SU-DHL-6 (cell line): ENCODE measurements around the gene DIP2C.

Experiments used
- H2AFZ ChIP-seq: fragments of 200-600 bp; sonication (generic); 2 replicates; pipeline ENCODE4 v1.6.1; 2014; ENCODE audit warnings: low read depth, mild to moderate bottlenecking, moderate library complexity, mixed read lengths, antibody characterized with exemption, low read length; ENCODE audit not compliant: severe bottlenecking
- H3F3A ChIP-seq: fragments of 200-600 bp; shearing (Covaris generic); 2 replicates; pipeline ENCODE4 v1.6.0; 2016; ENCODE audit warnings: antibody characterized with exemption, mild to moderate bottlenecking; ENCODE audit not compliant: insufficient read depth
- H3K27ac ChIP-seq: fragments of 200-600 bp; sonication (generic); 2 replicates; pipeline ENCODE4 v1.5.1; 2016; ENCODE audit warnings: low read depth, mild to moderate bottlenecking, low read length, moderate library complexity, mixed read lengths
- H3K27me3 ChIP-seq: fragments of 200-600 bp; sonication (generic), shearing (Covaris generic); 2 replicates; pipeline ENCODE4 v1.6.0; 2014; ENCODE audit warnings: mild to moderate bottlenecking, low read length
- H3K36me3 ChIP-seq: fragments of 200-600 bp; sonication (generic); 2 replicates; pipeline ENCODE4 v1.6.1; 2014; ENCODE audit warnings: mild to moderate bottlenecking, low read length, mixed read lengths
- H3K4me2 ChIP-seq: fragments of 300-600, 200-600 bp; shearing (Covaris generic), sonication (generic); 2 replicates; pipeline ENCODE4 v1.6.0; 2014; ENCODE audit warnings: low read length, low read depth, mild to moderate bottlenecking; ENCODE audit not compliant: poor library complexity, severe bottlenecking
- H3K4me3 ChIP-seq: fragments of 200-600 bp; sonication (generic); 2 replicates; pipeline ENCODE4 v1.5.1; 2014; ENCODE audit warnings: antibody characterized with exemption, low read length, mild to moderate bottlenecking, mixed read lengths; ENCODE audit not compliant: insufficient read depth, poor library complexity, severe bottlenecking
- H3K79me2 ChIP-seq: fragments of 200-600 bp; sonication (generic); 2 replicates; pipeline ENCODE4 v1.6.1; 2014; ENCODE audit warnings: mild to moderate bottlenecking, low read length, moderate library complexity; ENCODE audit not compliant: insufficient read depth
- H3K9ac ChIP-seq: fragments of 200-600 bp; sonication (generic); 2 replicates; pipeline ENCODE4 v1.7.0; 2014; ENCODE audit warnings: mild to moderate bottlenecking, low read length
- H3K9me2 ChIP-seq: fragments of 200-600 bp; sonication (generic); replicated peaks from 2 replicates; pipeline ENCODE4 v1.6.1; 2014; ENCODE audit warnings: low read length; ENCODE audit not compliant: insufficient read depth
- H3K9me3 ChIP-seq: fragments of 200-600 bp; sonication (generic); 2 replicates; pipeline ENCODE4 v1.6.1; 2014; ENCODE audit warnings: low read length, mixed read lengths; ENCODE audit not compliant: insufficient read depth
- H4K20me1 ChIP-seq: fragments of 200-600 bp; sonication (generic); 2 replicates; pipeline ENCODE4 v1.6.1; 2014; ENCODE audit warnings: low read depth, mild to moderate bottlenecking, antibody characterized with exemption, low read length, moderate library complexity, mixed read lengths
- EZH2phosphoT487 ChIP-seq: fragments of 200-600 bp; sonication (generic), shearing (Covaris generic); conservative IDR thresholded peaks from 2 replicates; pipeline ENCODE4 v1.6.1; 2018; ENCODE audit warnings: mild to moderate bottlenecking, antibody characterized with exemption, low read length, moderate library complexity, mixed read lengths
- TF ChIP-seq, protein P1 (sequence below): fragments of 200-600 bp; sonication (generic); IDR thresholded peaks from one replicate; pipeline ENCODE4 v1.5.1; 2017; ENCODE audit warnings: antibody characterized with exemption, mild to moderate bottlenecking, low read length, moderate library complexity; ENCODE audit not compliant: insufficient read depth, poor library complexity, severe bottlenecking

DIP2C gene

DNA sequence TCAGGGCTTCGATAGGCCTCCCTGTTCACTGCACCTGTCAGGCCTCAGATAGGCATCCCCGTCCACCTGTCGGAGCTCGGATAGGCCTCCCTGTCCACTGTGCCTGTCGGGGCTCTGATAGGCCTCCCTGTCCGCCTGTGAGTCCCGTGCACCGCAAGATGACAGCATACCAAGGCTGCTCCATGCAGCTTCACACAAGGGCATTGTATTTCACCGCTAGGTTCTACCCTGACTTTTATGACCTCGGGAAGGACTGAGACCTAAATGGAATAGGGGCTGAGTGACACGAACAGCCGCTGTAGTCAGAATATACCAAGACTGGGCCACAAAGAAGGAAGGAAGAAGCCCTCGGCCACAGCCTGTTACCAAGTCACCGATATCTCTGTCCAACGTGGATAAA is 271.2 kb downstream of the DIP2C start:
- no peak overlapping the region for H3K4me2 ChIP-seq
- H3K4me3 ChIP-seq, result no peak overlapping the region
- no peak for TF ChIP-seq EZH2phosphoT487
- TF ChIP-seq, protein P1, sequence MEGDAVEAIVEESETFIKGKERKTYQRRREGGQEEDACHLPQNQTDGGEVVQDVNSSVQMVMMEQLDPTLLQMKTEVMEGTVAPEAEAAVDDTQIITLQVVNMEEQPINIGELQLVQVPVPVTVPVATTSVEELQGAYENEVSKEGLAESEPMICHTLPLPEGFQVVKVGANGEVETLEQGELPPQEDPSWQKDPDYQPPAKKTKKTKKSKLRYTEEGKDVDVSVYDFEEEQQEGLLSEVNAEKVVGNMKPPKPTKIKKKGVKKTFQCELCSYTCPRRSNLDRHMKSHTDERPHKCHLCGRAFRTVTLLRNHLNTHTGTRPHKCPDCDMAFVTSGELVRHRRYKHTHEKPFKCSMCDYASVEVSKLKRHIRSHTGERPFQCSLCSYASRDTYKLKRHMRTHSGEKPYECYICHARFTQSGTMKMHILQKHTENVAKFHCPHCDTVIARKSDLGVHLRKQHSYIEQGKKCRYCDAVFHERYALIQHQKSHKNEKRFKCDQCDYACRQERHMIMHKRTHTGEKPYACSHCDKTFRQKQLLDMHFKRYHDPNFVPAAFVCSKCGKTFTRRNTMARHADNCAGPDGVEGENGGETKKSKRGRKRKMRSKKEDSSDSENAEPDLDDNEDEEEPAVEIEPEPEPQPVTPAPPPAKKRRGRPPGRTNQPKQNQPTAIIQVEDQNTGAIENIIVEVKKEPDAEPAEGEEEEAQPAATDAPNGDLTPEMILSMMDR, result no peak
- no peaks in the 10 kb centered on the region for H3K9me2 ChIP-seq
- no peak overlapping the region for H3K9ac ChIP-seq
- H4K20me1 ChIP-seq, result no peaks in the 10 kb centered on the region
- no peaks in the 10 kb centered on the region for H3K27me3 ChIP-seq
- no peaks in the 10 kb centered on the region for H3F3A ChIP-seq
- no peak overlapping the region for H2AFZ ChIP-seq
- no peak overlapping the region for H3K27ac ChIP-seq
- H3K79me2 ChIP-seq, result no peaks in the 10 kb centered on the region
- no peaks in the 10 kb centered on the region for H3K9me3 ChIP-seq
- 0 out of 2 replicates have a peak, but pooled peaks cover 3% of the 10 kb centered on the region for H3K36me3 ChIP-seq

DNA sequence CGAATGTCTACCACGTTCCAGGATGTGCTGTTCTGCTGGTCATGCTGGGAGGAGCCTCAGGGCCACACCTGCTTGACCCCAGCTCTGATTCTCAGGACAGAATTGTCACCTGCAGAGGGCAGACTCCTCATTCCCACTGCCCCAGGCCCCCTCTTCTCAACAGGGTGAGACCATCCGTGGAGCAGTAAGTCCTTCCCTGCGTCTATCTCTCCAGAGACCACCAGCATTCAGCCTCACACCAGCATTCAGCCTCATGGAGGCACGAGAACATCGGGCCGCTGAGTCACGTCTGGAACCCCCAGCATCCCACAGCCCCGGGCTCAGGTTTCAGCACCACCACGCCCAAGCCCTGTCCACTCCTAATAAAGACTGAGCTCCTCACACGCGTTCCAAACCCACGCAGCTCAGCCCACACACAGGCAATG is 273.4 kb downstream of the DIP2C start:
- Histone ChIP-seq H3K9me3 (no peaks in the 10 kb centered on the region), H2AFZ (no peak overlapping the region), H3K9me2 (no peaks in the 10 kb centered on the region), H3K4me3 (no peak overlapping the region), H3K4me2 (no peak overlapping the region), H3K27me3 (no peaks in the 10 kb centered on the region), H3K27ac (no peak overlapping the region), H3F3A (no peaks in the 10 kb centered on the region), H4K20me1 (no peaks in the 10 kb centered on the region), H3K36me3 (0 out of 2 replicates have a peak, but pooled peaks cover 5% of the 10 kb centered on the region), H3K79me2 (no peaks in the 10 kb centered on the region), H3K9ac (no peak overlapping the region)
- no peak for TF ChIP-seq EZH2phosphoT487
- TF ChIP-seq, protein P1, result no peak

DNA sequence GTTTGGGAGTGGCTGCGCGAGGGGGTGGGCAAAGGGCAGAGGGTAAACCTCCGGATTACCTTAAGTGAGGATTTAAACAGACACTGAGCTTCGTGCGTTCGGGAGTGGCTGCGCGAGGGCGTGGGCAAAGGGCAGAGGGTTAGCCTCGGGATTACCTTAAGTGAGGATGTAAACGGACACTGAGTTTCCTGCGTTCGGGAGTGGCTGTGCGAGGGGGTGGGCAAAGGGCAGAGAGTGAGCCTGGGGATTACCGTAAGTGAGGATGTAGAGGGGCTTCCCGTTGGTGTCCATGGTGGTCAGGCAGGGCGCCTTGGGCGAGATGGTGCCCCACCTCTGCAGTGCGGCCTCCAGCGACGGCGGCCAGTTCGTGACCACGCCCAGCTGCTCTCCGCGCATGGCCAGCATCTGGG is 275.8 kb downstream of the DIP2C start:
- Histone ChIP-seq H3K27me3 (no peaks in the 10 kb centered on the region), H4K20me1 (no peaks in the 10 kb centered on the region), H3K79me2 (no peaks in the 10 kb centered on the region), H3K4me3 (no peak overlapping the region), H3K9me3 (no peaks in the 10 kb centered on the region), H2AFZ (no peak overlapping the region), H3K9me2 (no peaks in the 10 kb centered on the region), H3K4me2 (no peak overlapping the region), H3K36me3 (0 out of 2 replicates have a peak, but pooled peaks cover 5% of the 10 kb centered on the region), H3K27ac (no peak overlapping the region), H3K9ac (no peak overlapping the region), H3F3A (no peaks in the 10 kb centered on the region)
- TF ChIP-seq, protein P1, result no peak
- no peak for TF ChIP-seq EZH2phosphoT487
